ENCODE measurements around the gene NUP153. TPM values are rescaled to one million over a fixed set of nuclear protein-coding genes. Genes with fewer than 3 reads are reported as not detected.

NUP153 gene
- total RNA-seq, 3 donors from 2014 or later (not counting 1 experiment from before 2014, with no cell fraction given) = 67.5 to 74.9 (median 68.0) TPM

DNA sequence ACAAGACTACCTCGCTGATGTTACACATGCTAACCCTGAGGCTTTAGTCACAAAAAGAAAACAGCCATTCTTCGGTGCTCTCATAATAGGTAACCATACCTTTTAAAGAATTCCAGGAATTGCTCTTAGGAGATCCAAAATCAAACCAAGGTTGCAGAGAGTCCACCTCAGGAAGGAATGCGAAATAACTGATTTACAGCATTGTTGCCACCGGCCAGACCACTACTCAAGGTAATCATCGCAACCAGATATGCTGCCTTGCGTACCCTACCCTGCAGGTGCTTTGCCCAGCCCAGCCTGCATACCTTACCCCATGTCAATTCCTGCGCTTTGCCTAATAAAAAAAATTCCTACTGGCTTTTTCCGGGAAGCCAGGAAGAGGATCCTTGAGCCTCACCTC is 27.0 kb downstream of the NUP153 start:
- DNase-seq (no peak), ATAC-seq (no peak)
- Mint-ChIP-seq H3K27ac (peak overlapping the region in 1 of 2 donors; percentile 46), H3K4me1 (peaks cover 68 to 79% of the 10 kb centered on the region in 2 donors), H3K27me3 (ENCODE audit: low read depth in 2 of 2) (no peaks in the 10 kb centered on the region), H3K36me3 (peaks cover 12% of the 10 kb centered on the region), H3K9me3 (no peaks in the 10 kb centered on the region), H3K4me3 (no peak overlapping the region)
- H3K27me3 ChIP-seq (ENCODE audit: control insufficient read depth, insufficient read depth, low read length) = no peaks in the 10 kb centered on the region
- H3K9me3 ChIP-seq (ENCODE audit: control insufficient read depth, insufficient read depth, low read length) = no peaks in the 10 kb centered on the region
- H3K36me3 ChIP-seq (ENCODE audit: control insufficient read depth, insufficient read depth, low read length) = peaks cover 13% of the 10 kb centered on the region
- intact Hi-C loops (cut with micrococcal nuclease) = no loop called here
- WGBS (ENCODE audit: insufficient coverage) = 89% methylated on average over 8 of the region's 8 CpGs
- H3K4me3 ChIP-seq (ENCODE audit: low read length) = no peak overlapping the region
- TF ChIP-seq, protein P1, sequence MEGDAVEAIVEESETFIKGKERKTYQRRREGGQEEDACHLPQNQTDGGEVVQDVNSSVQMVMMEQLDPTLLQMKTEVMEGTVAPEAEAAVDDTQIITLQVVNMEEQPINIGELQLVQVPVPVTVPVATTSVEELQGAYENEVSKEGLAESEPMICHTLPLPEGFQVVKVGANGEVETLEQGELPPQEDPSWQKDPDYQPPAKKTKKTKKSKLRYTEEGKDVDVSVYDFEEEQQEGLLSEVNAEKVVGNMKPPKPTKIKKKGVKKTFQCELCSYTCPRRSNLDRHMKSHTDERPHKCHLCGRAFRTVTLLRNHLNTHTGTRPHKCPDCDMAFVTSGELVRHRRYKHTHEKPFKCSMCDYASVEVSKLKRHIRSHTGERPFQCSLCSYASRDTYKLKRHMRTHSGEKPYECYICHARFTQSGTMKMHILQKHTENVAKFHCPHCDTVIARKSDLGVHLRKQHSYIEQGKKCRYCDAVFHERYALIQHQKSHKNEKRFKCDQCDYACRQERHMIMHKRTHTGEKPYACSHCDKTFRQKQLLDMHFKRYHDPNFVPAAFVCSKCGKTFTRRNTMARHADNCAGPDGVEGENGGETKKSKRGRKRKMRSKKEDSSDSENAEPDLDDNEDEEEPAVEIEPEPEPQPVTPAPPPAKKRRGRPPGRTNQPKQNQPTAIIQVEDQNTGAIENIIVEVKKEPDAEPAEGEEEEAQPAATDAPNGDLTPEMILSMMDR (IDR thresholded peaks at IDR 0.05) = no peak
- H3K27ac ChIP-seq (ENCODE audit: low read length) = no peak overlapping the region
- H3K4me1 ChIP-seq (ENCODE audit: control insufficient read depth, insufficient read depth, low read length) = peaks cover 4% of the 10 kb centered on the region

DNA sequence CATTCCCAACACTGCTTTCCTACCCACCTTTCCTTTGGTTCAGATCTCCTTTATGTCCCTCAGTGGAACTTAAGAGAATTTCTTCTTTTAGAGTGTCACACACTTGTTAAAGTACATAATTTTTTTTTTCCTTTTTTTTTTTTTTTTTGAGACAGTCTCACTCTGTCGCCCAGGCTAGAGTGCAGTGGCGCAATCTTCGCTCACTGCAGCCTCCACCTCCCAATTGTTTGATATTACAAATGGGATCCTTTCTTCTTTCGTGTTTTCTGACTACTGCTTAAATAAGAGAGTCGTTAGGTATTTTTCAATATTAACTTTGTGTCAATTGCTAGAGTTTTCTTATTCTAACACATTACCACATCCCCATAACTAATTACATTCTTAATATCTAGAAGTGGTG is 29.1 kb downstream of the NUP153 start:
- Histone ChIP-seq H3K9me3 (ENCODE audit: control insufficient read depth, insufficient read depth, low read length) (no peaks in the 10 kb centered on the region), H3K27ac (ENCODE audit: low read length) (no peak overlapping the region), H3K27me3 (ENCODE audit: control insufficient read depth, insufficient read depth, low read length) (no peaks in the 10 kb centered on the region), H3K36me3 (ENCODE audit: control insufficient read depth, insufficient read depth, low read length) (peaks cover 21% of the 10 kb centered on the region), H3K4me1 (ENCODE audit: control insufficient read depth, insufficient read depth, low read length) (peaks cover 4% of the 10 kb centered on the region), H3K4me3 (ENCODE audit: low read length) (no peak overlapping the region)
- ATAC-seq (no peak), DNase-seq (no peak)
- Mint-ChIP-seq H3K27ac (peak overlapping the region; percentile 13 to 39), H3K9me3 (no peaks in the 10 kb centered on the region), H3K27me3 (ENCODE audit: low read depth in 2 of 2) (no peaks in the 10 kb centered on the region), H3K36me3 (peaks cover 17% of the 10 kb centered on the region), H3K4me1 (peaks cover 47 to 70% of the 10 kb centered on the region in 2 donors), H3K4me3 (no peak overlapping the region)
- WGBS (ENCODE audit: insufficient coverage) = 81% methylated on average over 3 of the region's 5 CpGs
- intact Hi-C loops (cut with micrococcal nuclease) = no loop called here
- TF ChIP-seq, protein P1 (IDR thresholded peaks at IDR 0.05) = no peak

DNA sequence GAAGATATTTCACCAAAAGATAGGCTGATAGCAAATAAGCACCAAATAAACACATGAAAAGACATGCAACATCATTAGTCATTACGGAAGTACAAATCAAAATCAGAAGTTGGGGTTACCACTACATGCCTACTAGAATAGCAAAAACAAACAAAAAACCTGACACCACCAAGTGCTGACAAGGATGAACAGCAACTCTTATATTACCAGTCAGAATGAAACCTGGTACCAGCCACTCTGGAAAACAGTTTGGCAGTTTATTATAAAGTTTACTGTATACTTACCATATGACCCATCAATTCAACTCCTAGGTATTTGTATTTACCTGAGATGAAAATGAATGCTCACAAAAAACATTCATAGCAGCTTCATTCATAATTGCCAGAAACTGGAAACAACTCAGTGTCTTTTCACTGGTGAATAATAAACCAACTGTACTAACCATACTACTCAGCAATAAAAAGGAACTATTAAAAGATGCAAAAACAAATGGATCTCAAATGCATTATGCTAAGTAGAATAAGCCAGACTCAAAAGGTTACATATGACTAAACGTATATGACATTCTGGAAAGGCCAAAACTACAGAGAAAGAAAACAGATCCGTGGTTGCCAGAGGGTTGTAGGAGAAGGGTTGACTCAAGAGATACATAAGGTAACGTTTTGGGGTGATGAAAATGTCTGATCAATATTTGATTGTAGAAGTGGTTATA is 33.0 kb downstream of the NUP153 start:
- H3K4me3 Mint-ChIP-seq = no peak overlapping the region
- DNase-seq (peak in 1 of 2 donors; percentile 31), ATAC-seq (peak in 2 of 3 donors; percentile 40 to 58)
- no peaks in the 10 kb centered on the region for H3K27me3 Mint-ChIP-seq (ENCODE audit: low read depth in 2 of 2)
- Histone ChIP-seq H3K36me3 (ENCODE audit: control insufficient read depth, insufficient read depth, low read length) (peaks cover 48% of the 10 kb centered on the region), H3K27ac (ENCODE audit: low read length) (no peak overlapping the region), H3K4me3 (ENCODE audit: low read length) (no peak overlapping the region), H3K27me3 (ENCODE audit: control insufficient read depth, insufficient read depth, low read length) (no peaks in the 10 kb centered on the region), H3K4me1 (ENCODE audit: control insufficient read depth, insufficient read depth, low read length) (peaks cover 4% of the 10 kb centered on the region), H3K9me3 (ENCODE audit: control insufficient read depth, insufficient read depth, low read length) (no peaks in the 10 kb centered on the region)
- peaks cover 26 to 39% of the 10 kb centered on the region in 2 donors for H3K4me1 Mint-ChIP-seq
- intact Hi-C loops (cut with micrococcal nuclease) = no loop called here
- WGBS (ENCODE audit: insufficient coverage) = 84% methylated on average over 4 of the region's 4 CpGs
- peaks cover 20% of the 10 kb centered on the region for H3K36me3 Mint-ChIP-seq
- TF ChIP-seq, protein P1 (IDR thresholded peaks at IDR 0.05) = no peak
- H3K27ac Mint-ChIP-seq = peak overlapping the region; percentile 33 to 80
- no peaks in the 10 kb centered on the region for H3K9me3 Mint-ChIP-seq

Measured in natural killer cell (primary cell).